Measurements from ENCODE around the gene UMOD.
"Not testable (repeated sequence)": the region's sequence is repeated elsewhere in the genome, so short reads cannot be mapped to it uniquely, and the experiment has no call there.

UMOD gene

GRCh38 chr16:20312536-20313095, 39.9 kb downstream of the UMOD start:
- H3K36me3 ChIP-seq (ENCODE audit: control insufficient read depth in 2 of 2, insufficient read depth in 2 of 2, low read length in 2 of 2), result not testable (repeated sequence)

GRCh38 chr16:20311548-20311947, 41.0 kb downstream of the UMOD start:
- no peaks in the 10 kb centered on the region for H3K36me3 ChIP-seq (ENCODE audit: control insufficient read depth in 2 of 2, insufficient read depth in 2 of 2, low read length in 2 of 2)
- H3K9ac ChIP-seq (ENCODE audit: low read length in 2 of 2), result no peak overlapping the region
- no peaks in the 10 kb centered on the region for H3K4me1 ChIP-seq (ENCODE audit: control insufficient read depth, insufficient read depth, low read length)
- no peak overlapping the region for H3K4me3 ChIP-seq (ENCODE audit: low read length in 2 of 2)
- H3K27me3 ChIP-seq (ENCODE audit: control insufficient read depth in 1 of 2, insufficient read depth in 2 of 2, low read length in 2 of 2), result peaks cover 0 to under 1% of the 10 kb centered on the region in 2 donors
- H3K9me3 ChIP-seq (ENCODE audit: control insufficient read depth in 2 of 2, low read length in 2 of 2), result peaks cover 0 to 7% of the 10 kb centered on the region in 2 donors
- no peak overlapping the region for H3K27ac ChIP-seq (ENCODE audit: low read length)

More at GRCh38 chr16:20312536-20313095, 39.9 kb downstream of the UMOD start:
- not testable (repeated sequence) for H3K4me3 ChIP-seq (ENCODE audit: low read length in 2 of 2); H3K9ac ChIP-seq (ENCODE audit: low read length in 2 of 2); H3K9me3 ChIP-seq (ENCODE audit: control insufficient read depth in 2 of 2, low read length in 2 of 2); H3K27me3 ChIP-seq (ENCODE audit: control insufficient read depth in 1 of 2, insufficient read depth in 2 of 2, low read length in 2 of 2); H3K4me1 ChIP-seq (ENCODE audit: control insufficient read depth, insufficient read depth, low read length); H3K27ac ChIP-seq (ENCODE audit: low read length)

DNA sequence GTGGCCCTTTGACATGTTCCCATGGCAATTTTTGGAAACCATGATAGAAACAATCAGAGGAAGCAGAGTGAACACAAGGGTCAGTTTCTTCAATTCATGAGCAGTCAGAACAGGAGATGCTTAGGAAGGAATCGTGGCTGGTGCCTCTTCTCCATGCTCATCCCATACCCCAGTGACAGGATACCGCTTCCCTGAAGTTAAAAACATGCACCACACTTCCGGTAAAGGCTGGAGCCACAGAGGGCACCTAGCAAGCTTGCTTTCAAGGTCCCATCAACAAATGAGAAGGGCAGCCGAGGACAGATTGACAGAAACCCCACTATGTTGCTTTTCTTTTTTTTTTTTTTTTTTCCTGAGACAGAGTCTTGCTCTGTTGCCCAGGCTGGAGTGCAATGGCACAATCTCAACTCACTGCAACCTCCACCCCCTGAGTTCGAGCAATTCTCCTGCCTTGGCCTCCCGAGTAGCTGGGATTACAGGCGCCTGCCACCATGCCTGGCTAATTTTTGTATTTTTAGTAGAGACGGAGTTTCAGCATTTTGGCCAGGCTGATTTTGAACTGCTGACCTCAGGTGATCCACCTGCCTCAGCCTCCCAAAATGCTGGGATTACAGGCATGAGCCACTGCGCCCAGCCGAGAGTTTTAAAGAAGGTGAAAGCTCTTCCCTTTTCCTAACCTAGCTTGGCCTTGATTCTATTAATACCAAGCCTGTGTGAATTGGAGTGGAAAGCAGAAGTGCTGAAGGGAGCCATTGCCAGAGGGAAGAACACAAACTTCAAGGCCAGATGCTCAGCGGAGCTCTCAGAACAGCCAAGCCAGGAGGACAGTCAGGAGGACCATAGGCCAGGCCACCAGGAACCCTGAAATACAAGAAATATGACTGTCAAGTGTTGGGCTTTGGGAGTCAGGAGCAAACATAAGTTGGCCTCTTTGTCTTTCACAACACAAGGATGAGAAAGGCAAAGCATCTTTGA, 41.8 kb downstream of the UMOD start:
- no peak overlapping the region for H3K9ac ChIP-seq (ENCODE audit: low read length in 2 of 2)
- H3K4me1 ChIP-seq (ENCODE audit: control insufficient read depth, insufficient read depth, low read length), result no peaks in the 10 kb centered on the region
- H3K4me3 ChIP-seq (ENCODE audit: low read length in 2 of 2), result no peak overlapping the region
- H3K9me3 ChIP-seq (ENCODE audit: control insufficient read depth in 2 of 2, low read length in 2 of 2), result peaks cover 0 to 7% of the 10 kb centered on the region in 2 donors
- no peaks in the 10 kb centered on the region for H3K36me3 ChIP-seq (ENCODE audit: control insufficient read depth in 2 of 2, insufficient read depth in 2 of 2, low read length in 2 of 2)
- H3K27me3 ChIP-seq (ENCODE audit: control insufficient read depth in 1 of 2, insufficient read depth in 2 of 2, low read length in 2 of 2), result peaks cover 0 to 3% of the 10 kb centered on the region in 2 donors
- no peak overlapping the region for H3K27ac ChIP-seq (ENCODE audit: low read length)

DNA sequence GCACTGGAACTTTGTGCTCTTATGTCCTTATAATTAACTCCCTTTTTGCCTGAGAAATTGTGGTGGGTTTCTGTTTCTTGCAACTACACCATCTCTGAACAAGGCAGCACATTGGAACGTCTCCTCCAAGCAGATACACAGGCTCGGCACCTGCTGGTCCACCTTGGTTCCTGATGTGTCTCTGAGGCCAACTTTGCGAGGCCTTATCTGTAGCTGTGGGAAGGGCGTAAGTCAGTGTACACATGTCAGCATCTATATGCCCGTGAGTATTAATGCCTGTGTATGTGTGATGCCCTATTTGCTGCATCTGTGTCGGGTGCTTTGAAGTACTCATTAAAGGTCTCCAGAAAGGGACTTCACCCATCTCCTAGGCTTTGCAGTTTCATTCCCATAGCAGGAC, 42.7 kb downstream of the UMOD start:
- Histone ChIP-seq H3K4me3 (ENCODE audit: low read length in 2 of 2) (no peak overlapping the region), H3K9me3 (ENCODE audit: control insufficient read depth in 2 of 2, low read length in 2 of 2) (peaks cover 0 to 7% of the 10 kb centered on the region in 2 donors), H3K9ac (ENCODE audit: low read length in 2 of 2) (no peak overlapping the region), H3K4me1 (ENCODE audit: control insufficient read depth, insufficient read depth, low read length) (no peaks in the 10 kb centered on the region), H3K27me3 (ENCODE audit: control insufficient read depth in 1 of 2, insufficient read depth in 2 of 2, low read length in 2 of 2) (peaks cover 0 to 5% of the 10 kb centered on the region in 2 donors), H3K27ac (ENCODE audit: low read length) (no peak overlapping the region), H3K36me3 (ENCODE audit: control insufficient read depth in 2 of 2, insufficient read depth in 2 of 2, low read length in 2 of 2) (no peaks in the 10 kb centered on the region)

GRCh38 chr16:20308801-20309590, 43.5 kb downstream of the UMOD start:
- H3K27ac ChIP-seq (ENCODE audit: low read length), result no peak overlapping the region
- H3K27me3 ChIP-seq (ENCODE audit: control insufficient read depth in 1 of 2, insufficient read depth in 2 of 2, low read length in 2 of 2), result peaks cover 0 to 5% of the 10 kb centered on the region in 2 donors
- peaks cover 0 to 7% of the 10 kb centered on the region in 2 donors for H3K9me3 ChIP-seq (ENCODE audit: control insufficient read depth in 2 of 2, low read length in 2 of 2)
- H3K4me1 ChIP-seq (ENCODE audit: control insufficient read depth, insufficient read depth, low read length), result no peaks in the 10 kb centered on the region
- no peak overlapping the region for H3K4me3 ChIP-seq (ENCODE audit: low read length in 2 of 2)
- H3K36me3 ChIP-seq (ENCODE audit: control insufficient read depth in 2 of 2, insufficient read depth in 2 of 2, low read length in 2 of 2), result no peaks in the 10 kb centered on the region
- H3K9ac ChIP-seq (ENCODE audit: low read length in 2 of 2), result no peak overlapping the region

- Histone ChIP-seq H3K4me3 (ENCODE audit: low read length in 2 of 2) (no peak overlapping the region), H3K4me1 (ENCODE audit: control insufficient read depth, insufficient read depth, low read length) (no peaks in the 10 kb centered on the region), H3K9me3 (ENCODE audit: control insufficient read depth in 2 of 2, low read length in 2 of 2) (peaks cover 0 to 3% of the 10 kb centered on the region in 2 donors), H3K36me3 (ENCODE audit: control insufficient read depth in 2 of 2, insufficient read depth in 2 of 2, low read length in 2 of 2) (no peaks in the 10 kb centered on the region), H3K27ac (ENCODE audit: low read length) (no peak overlapping the region), H3K9ac (ENCODE audit: low read length in 2 of 2) (no peak overlapping the region), H3K27me3 (ENCODE audit: control insufficient read depth in 1 of 2, insufficient read depth in 2 of 2, low read length in 2 of 2) (peaks cover 0 to 5% of the 10 kb centered on the region in 2 donors)
These were observed 44.2 kb downstream of the UMOD start for GRCh38 chr16:20308266-20308665.

GRCh38 chr16:20307791-20308190, 44.7 kb downstream of the UMOD start:
- Histone ChIP-seq H3K36me3 (ENCODE audit: control insufficient read depth in 2 of 2, insufficient read depth in 2 of 2, low read length in 2 of 2) (no peaks in the 10 kb centered on the region), H3K27me3 (ENCODE audit: control insufficient read depth in 1 of 2, insufficient read depth in 2 of 2, low read length in 2 of 2) (peaks cover 0 to 5% of the 10 kb centered on the region in 2 donors), H3K27ac (ENCODE audit: low read length) (no peak overlapping the region), H3K4me3 (ENCODE audit: low read length in 2 of 2) (no peak overlapping the region), H3K9me3 (ENCODE audit: control insufficient read depth in 2 of 2, low read length in 2 of 2) (peaks cover 0 to 3% of the 10 kb centered on the region in 2 donors), H3K4me1 (ENCODE audit: control insufficient read depth, insufficient read depth, low read length) (no peaks in the 10 kb centered on the region), H3K9ac (ENCODE audit: low read length in 2 of 2) (no peak overlapping the region)

DNA sequence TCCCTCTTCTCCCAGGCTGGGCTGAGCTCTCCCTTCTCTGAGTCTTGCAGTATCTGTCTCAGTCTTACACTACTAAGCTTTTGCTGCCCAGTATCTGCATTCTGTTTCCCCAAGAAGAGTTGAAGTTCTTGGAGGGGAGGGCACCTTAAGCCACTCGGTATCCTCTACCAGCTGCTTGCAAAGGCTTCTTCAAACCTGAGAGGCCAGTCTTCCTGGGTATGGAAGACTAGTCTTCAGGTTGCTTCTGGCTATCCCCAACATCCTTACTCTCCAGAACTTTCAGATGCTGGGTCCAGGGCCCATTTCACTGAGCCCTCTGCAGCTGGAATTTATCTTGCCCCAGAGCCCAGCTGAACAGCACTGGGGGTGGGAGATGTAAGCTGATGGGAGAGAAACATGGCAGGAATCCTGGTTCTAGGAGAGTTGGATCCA, 45.3 kb downstream of the UMOD start:
- H3K27me3 ChIP-seq (ENCODE audit: control insufficient read depth in 1 of 2, insufficient read depth in 2 of 2, low read length in 2 of 2), result peaks cover 0 to 5% of the 10 kb centered on the region in 2 donors
- no peak overlapping the region for H3K4me3 ChIP-seq (ENCODE audit: low read length in 2 of 2)
- H3K36me3 ChIP-seq (ENCODE audit: control insufficient read depth in 2 of 2, insufficient read depth in 2 of 2, low read length in 2 of 2), result no peaks in the 10 kb centered on the region
- no peak overlapping the region for H3K9ac ChIP-seq (ENCODE audit: low read length in 2 of 2)
- peaks cover 0 to 3% of the 10 kb centered on the region in 2 donors for H3K9me3 ChIP-seq (ENCODE audit: control insufficient read depth in 2 of 2, low read length in 2 of 2)
- no peak overlapping the region for H3K27ac ChIP-seq (ENCODE audit: low read length)
- H3K4me1 ChIP-seq (ENCODE audit: control insufficient read depth, insufficient read depth, low read length), result no peaks in the 10 kb centered on the region

GRCh38 chr16:20306401-20306800, 46.1 kb downstream of the UMOD start:
- Histone ChIP-seq H3K9ac (ENCODE audit: low read length in 2 of 2) (no peak overlapping the region), H3K9me3 (ENCODE audit: control insufficient read depth in 2 of 2, low read length in 2 of 2) (no peaks in the 10 kb centered on the region), H3K27me3 (ENCODE audit: control insufficient read depth in 1 of 2, insufficient read depth in 2 of 2, low read length in 2 of 2) (peaks cover 0 to 5% of the 10 kb centered on the region in 2 donors), H3K36me3 (ENCODE audit: control insufficient read depth in 2 of 2, insufficient read depth in 2 of 2, low read length in 2 of 2) (no peaks in the 10 kb centered on the region), H3K27ac (ENCODE audit: low read length) (no peak overlapping the region), H3K4me3 (ENCODE audit: low read length in 2 of 2) (no peak overlapping the region), H3K4me1 (ENCODE audit: control insufficient read depth, insufficient read depth, low read length) (no peaks in the 10 kb centered on the region)

GRCh38 chr16:20303012-20303411, 49.5 kb downstream of the UMOD start:
- H3K9me3 ChIP-seq (ENCODE audit: control insufficient read depth in 2 of 2, low read length in 2 of 2), result no peaks in the 10 kb centered on the region
- no peak overlapping the region for H3K27ac ChIP-seq (ENCODE audit: low read length)
- H3K36me3 ChIP-seq (ENCODE audit: control insufficient read depth in 2 of 2, insufficient read depth in 2 of 2, low read length in 2 of 2), result no peaks in the 10 kb centered on the region
- peaks cover 0 to 7% of the 10 kb centered on the region in 2 donors for H3K27me3 ChIP-seq (ENCODE audit: control insufficient read depth in 1 of 2, insufficient read depth in 2 of 2, low read length in 2 of 2)
- H3K9ac ChIP-seq (ENCODE audit: low read length in 2 of 2), result no peak overlapping the region
- H3K4me1 ChIP-seq (ENCODE audit: control insufficient read depth, insufficient read depth, low read length), result no peaks in the 10 kb centered on the region
- H3K4me3 ChIP-seq (ENCODE audit: low read length in 2 of 2), result no peak overlapping the region

All from stomach smooth muscle (tissue), 2 donors.